Hematopoietic multipotent progenitor cell treated with erythropoietin and hydrocortisone succinate and interleukin-3 and kit ligand, for 4 days (in vitro differentiated cells): Measurements from ENCODE around the gene SHFL.
A peak's percentile ranks its signal among the peaks of the same experiment; 100 is the strongest.

Experiments
- DNase-seq: peaks from one replicate; pipeline ENCODE4 v3.0.0-alpha.2; 2015

The SHFL gene

DNA sequence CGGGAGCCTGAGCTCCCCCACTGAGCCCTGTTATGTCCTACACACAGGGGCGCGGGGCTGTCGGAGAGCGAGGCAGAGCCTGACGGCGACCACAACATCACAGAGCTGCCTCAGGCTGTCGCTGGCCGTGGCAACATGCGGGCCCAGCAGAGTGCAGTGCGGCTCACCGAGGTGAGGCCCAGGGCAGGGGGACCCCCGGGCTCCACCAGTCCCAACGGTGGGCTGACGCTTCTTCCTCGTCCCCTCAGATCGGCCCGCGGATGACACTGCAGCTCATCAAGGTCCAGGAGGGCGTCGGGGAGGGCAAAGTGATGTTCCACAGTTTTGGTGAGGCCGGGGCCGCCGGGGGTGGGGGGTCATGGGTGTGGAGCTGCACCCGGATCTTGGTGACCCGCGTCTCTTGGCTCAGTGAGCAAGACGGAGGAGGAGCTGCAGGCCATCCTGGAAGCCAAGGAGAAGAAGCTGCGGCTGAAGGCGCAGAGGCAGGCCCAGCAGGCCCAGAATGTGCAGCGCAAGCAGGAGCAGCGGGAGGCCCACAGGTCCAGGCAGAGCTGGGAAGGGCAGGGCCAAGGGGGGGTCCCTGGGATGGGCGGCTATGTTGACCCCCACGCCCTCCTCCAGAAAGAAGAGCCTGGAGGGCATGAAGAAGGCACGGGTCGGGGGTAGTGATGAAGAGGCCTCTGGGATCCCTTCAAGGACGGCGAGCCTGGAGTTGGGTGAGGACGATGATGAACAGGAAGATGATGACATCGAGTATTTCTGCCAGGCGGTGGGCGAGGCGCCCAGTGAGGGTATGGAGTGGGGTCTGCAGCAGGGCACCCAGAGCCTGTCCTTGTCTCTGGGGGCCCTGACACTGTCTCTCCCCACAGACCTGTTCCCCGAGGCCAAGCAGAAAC lies 24.2 kb downstream of the SHFL start:
- no peak for DNase-seq

GRCh38 chr19:10110972-10111317 lies 24.8 kb downstream of the SHFL start:
- no peak for DNase-seq

- peak; percentile 76 for DNase-seq
These were observed 25.3 kb downstream of the SHFL start, which contains the start of gene P2RY11 for GRCh38 chr19:10111405-10111811. Gene P2RY11 (plus strand): TSS chr19:10111693. CDS start chr19:10111722, 29 bp downstream.

GRCh38 chr19:10112037-10112761 lies 26.1 kb downstream of the SHFL start:
- peak; percentile 50 for DNase-seq

GRCh38 chr19:10112895-10113591 lies 26.9 kb downstream of the SHFL start:
- peak; percentile 79 for DNase-seq

GRCh38 chr19:10113592-10113963 lies 27.5 kb downstream of the SHFL start:
- DNase-seq, result peak; percentile 39

GRCh38 chr19:10113964-10114650 lies 28.0 kb downstream of the SHFL start:
- peak; percentile 50 for DNase-seq

GRCh38 chr19:10114651-10115391 lies 28.7 kb downstream of the SHFL start:
- peak; percentile 49 for DNase-seq

DNA sequence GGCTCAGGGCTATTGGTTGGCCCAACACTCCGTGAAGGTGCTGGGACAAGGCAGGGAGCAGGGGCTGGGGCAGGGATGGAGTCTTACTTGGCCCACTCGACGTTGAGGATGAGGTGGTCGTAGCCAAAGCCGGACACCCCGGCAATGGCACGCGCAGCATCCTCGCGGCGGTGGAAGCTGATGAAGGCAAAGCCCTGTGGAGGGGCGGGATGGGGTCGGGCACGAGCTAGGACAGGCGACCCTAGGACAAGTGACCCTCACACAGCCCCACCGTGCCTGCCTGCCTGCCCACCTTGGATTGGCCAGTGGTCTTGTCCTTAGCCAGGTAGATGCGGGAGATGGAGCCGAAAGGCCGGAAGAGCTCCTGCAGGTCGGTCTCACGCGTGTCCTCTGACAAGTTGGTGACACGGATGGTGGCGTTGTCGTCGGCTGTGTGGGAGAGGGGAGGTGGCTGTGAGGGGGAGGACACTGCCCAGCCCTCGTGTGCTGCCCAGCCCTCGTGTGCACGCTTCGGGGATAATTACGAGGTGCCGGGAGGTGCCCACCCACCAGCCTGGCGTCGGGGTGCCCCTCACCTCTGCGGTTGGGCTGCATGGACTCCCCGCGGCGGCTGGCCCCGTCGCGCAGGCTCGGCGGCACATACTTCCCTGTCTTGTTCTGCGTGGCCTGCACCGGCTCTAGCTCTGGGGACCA lies 29.4 kb downstream of the SHFL start:
- DNase-seq, result peak; percentile 28

- peak; percentile 20 for DNase-seq
These were observed 30.2 kb downstream of the SHFL start for GRCh38 chr19:10116085-10116865.

DNA sequence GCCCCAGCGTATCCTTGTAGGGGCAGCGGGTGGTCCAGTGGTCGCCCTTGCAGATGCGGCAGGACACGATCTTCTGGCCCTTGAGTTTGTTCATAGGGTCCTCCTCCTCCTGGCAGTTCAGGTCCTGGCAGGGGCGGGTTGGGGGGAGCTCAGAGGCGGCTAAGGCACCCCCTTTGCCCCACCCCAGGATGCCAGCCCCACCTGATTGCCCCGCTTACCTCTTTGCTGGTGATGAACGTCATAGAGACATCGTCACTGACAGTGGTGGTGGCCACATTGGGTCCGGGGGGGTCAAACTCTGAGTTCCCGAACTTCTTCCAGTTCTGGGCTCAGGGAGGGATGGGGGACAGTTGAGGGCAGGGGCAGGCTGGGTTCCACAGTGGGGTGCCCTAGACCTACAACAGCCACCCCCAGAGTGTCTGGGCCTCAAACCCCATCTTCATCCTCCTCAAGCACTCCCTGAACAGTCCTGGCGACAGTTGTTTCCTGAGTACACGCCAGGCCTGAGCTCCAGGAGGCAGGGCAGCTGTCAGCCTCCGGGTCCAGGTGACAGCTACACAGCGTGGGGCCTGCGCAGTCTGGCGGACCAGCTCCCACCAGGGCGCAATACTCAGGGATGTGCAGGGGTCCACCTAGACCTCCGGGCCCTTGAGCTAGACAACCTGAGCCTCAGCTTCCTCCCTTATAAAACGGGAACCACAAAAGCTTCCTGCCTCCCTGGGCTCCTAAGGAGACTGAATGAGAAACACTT lies 30.9 kb downstream of the SHFL start:
- DNase-seq, result no peak

GRCh38 chr19:10118960-10119359 lies 32.8 kb downstream of the SHFL start:
- peak; percentile 29 for DNase-seq

DNA sequence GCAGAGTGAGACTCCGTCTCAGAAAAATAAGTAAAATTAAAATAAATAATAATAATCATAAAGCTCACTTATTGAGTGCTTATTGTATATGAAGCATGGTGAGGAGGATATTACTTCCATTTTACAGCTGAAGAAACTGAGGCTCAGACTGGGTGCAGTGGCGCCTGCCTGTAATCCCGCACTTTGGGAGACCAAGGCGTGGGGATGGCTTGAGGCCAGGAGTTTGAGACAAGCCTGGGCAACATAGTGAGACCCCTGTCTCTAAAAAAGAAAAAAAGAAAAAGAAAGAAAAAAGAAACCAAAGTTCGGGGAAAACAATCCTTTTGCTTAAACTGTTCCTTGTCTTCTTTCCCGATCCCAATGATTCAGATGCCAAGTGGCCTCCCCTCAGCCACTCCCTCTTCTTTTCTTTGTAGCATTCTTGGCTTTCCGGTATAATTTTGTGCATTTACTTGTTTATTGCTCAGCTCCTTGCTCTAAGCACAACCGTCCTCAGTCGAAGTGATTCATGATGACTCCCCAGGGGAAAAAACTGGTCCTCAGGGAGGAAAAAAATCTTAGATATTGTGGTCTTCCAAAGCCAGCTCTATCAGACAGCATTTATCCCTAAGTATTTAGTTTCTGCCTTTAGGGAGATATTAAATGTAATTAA lies 34.5 kb downstream of the SHFL start:
- DNase-seq, result no peak

DNA sequence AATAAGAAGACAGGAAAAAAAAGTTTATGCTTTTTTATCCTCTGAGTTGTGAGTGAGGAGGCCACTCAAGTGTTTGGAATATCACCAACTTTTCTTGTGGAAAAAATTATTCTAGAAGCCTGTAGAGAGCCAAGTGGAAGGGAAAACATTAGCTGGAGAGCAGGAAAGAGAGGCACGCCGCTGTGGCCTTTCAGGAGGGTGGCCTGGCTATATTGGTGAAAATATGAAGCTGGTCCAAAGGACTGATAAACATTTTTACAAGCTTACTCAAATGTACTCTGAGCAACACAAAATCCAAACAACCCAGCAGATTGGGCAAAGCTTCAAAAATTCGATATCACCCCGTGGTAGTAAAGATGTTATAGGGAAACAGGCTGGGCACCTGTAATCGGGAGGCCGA lies 35.9 kb downstream of the SHFL start:
- DNase-seq, result no peak

DNA sequence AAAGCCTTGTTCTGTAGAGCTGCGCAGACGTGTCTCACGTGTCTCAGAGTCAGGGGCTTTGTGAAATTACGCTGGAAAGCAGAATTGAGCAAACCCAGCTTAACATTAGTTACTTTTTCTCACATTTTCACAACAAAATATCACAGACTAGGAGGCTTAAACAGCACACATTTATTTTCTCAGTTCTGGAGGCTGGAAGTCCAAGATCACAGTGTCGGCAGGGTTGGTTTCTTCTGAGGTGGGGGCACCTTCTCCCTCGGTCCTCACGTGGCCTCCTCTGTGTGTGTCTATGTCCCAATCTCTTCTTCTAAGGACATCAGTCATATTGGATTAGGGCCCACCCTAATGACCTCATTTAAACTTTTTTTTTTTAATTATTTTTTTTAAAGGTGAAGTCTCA lies 38.3 kb downstream of the SHFL start:
- no peak for DNase-seq

GRCh38 chr19:10126213-10126639 lies 40.1 kb downstream of the SHFL start:
- DNase-seq, result peak; percentile 78

DNA sequence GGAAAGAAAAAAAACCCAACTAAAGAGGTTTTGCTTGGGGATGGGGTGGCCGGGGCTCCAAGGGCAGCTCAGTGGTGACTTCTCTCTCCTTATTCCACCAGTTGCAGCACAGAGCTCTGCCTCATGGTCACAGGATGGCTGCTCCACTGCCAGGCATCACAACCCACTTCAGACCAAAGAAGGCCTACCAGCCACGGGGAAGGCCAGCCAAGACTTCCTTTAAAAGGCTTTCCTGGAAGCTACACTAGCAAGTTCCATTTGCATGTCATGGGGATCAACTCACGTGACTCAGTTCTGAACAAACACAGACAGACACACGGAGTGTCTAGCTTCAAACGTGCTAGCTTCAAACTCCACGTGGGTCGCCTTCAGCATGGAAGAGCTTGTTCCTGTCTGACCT lies 46.8 kb downstream of the SHFL start:
- no peak for DNase-seq

GRCh38 chr19:10133596-10133995 lies 47.5 kb downstream of the SHFL start:
- DNase-seq, result no peak

GRCh38 chr19:10134040-10134439 lies 47.9 kb downstream of the SHFL start:
- DNase-seq, result no peak
